Testis (tissue), 2 donors: ENCODE data around the gene ELL2.

Experiments
- CTCF ChIP-seq, 3 experiments: fragments of 450-650 bp in 2 of 3; fragments of 200-600 bp in 1 of 3; sonication (generic) in 1 of 3; IDR thresholded peaks; one replicate each; pipeline ENCODE4 v1.5.1; 2016 to 2019; ENCODE audit warnings: antibody characterized with exemption in 3 of 3, mild to moderate bottlenecking in 2 of 3, moderate library complexity in 1 of 3
- POLR2A ChIP-seq: fragments of 450-650 bp; IDR thresholded peaks from one replicate; pipeline ENCODE4 v1.6.1; 2017; ENCODE audit warnings: antibody characterized with exemption, mild to moderate bottlenecking, moderate library complexity

- TF ChIP-seq CTCF (IDR thresholded peaks at IDR 0.05) (no peak), POLR2A (no peak)
Measured at GRCh38 chr5:95921501-95921900, 40.1 kb downstream of the ELL2 start.
